Measurements from ENCODE around the gene THSD4.

THSD4 gene

GRCh38 chr15:71810256-71811035, 695.2 kb downstream of the THSD4 start, which contains the start of gene NR2E3:
Gene NR2E3, plus strand, starts transcription at chr15:71810554. Its CDS starts 190 bp downstream, at chr15:71810744.
- no peak for DNase-seq (ENCODE audit: low spot score)

- DNase-seq (ENCODE audit: low spot score): no peak
Observed at GRCh38 chr15:71811036-71811736, 695.9 kb downstream of the THSD4 start.

- no peak for DNase-seq (ENCODE audit: low spot score)
Observed at GRCh38 chr15:71811752-71812735, 696.8 kb downstream of the THSD4 start.

- DNase-seq (ENCODE audit: low spot score): no peak
Observed at GRCh38 chr15:71812966-71813722, 697.9 kb downstream of the THSD4 start.

DNA sequence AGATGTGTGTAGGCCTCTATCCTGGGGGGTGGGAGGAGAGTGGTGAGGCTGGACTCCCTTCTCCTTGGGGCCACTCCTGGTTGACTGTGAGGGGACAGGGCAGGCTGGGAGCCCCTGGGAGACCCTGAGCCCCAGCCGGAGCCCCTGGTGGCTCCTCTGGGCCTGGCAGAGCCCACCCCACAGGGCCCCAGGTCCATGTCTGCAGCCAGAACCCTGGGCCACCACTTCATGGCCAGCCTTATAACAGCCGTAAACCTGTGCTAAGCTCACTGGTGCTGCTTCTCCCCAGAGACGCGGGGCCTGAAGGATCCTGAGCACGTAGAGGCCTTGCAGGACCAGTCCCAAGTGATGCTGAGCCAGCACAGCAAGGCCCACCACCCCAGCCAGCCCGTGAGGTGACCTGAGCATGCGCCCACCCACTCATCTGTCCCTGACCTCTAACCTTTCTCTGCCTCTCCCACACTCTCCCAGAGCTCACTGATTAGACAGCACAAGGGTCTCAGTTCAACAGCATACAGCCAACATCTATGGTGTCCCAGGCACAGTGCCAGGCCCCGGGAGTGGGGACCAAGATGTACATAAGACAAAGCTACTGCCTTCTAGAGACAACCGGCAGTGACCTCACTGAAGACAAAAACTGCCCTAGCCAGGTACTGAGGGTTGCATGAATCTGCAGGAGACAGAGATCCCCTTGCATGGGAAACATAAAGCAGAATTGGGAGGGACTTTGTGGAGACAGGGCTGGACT, 698.6 kb downstream of the THSD4 start:
- no peak for DNase-seq (ENCODE audit: low spot score)

DNA sequence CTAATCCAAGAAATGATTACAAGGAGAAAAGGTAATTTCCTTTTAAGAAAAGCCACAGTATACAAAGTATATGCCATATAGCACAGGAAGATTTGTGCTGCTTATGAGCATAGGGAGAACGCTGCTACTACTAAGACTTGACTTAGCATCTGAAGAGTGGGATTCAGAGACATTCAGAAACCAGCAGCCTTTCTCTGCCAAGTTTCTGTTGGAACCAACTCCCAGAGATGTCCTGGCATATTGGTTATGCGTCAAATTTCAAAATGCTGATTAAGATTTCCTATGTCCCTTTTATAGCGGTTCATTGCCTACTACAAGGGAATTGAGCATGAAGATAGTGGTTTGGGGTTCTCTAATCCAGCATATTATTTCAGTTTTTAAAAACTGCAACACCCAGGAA, 700.0 kb downstream of the THSD4 start:
- no peak for DNase-seq (ENCODE audit: low spot score)

DNA sequence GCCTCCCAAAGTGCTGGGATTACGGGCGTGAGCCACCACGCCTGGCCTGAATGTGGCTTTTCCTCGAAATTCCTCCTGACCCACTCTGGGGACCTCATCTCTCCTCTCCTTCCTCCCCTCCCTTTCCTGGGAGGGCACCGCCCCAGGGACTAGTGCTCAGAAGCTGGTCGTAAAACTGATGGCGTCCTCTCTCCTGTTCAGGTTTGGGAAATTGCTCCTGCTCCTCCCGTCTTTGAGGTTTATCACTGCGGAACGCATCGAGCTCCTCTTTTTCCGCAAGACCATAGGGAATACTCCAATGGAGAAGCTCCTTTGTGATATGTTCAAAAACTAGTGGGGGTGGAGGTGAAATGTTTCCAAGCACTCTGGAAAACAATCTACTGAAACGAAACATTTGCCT, 702.1 kb downstream of the THSD4 start:
- no peak for DNase-seq (ENCODE audit: low spot score)

GRCh38 chr15:71820127-71820526, 704.9 kb downstream of the THSD4 start:
- DNase-seq (ENCODE audit: low spot score): no peak

DNA sequence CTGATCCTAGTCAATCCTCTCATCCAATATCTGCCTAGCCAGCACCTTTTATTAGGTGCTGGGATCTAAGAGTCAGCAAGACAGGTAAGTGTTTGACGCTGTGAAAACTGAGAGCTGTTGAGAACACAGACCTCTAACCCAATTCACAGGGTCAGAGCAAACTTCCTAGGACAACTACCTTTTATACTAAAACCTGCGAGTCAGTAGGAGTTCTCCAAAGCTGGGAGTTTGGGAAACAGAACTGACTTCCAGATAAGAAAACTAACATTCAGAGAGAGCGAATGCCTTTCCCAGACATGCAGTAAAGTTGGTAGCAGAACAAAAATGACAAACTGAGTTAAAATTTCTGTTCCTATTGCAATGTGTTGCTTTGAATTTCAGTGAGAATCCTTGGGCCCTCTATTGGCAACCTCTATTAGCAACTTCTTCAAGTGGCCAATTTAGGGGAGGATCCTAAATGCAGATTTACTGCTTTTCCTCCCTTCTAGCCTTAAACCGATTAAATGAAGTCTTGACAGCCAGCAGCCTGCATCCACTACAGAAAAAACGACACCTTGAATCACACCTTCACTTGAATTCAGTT, 706.4 kb downstream of the THSD4 start:
- DNase-seq (ENCODE audit: low spot score): no peak

DNA sequence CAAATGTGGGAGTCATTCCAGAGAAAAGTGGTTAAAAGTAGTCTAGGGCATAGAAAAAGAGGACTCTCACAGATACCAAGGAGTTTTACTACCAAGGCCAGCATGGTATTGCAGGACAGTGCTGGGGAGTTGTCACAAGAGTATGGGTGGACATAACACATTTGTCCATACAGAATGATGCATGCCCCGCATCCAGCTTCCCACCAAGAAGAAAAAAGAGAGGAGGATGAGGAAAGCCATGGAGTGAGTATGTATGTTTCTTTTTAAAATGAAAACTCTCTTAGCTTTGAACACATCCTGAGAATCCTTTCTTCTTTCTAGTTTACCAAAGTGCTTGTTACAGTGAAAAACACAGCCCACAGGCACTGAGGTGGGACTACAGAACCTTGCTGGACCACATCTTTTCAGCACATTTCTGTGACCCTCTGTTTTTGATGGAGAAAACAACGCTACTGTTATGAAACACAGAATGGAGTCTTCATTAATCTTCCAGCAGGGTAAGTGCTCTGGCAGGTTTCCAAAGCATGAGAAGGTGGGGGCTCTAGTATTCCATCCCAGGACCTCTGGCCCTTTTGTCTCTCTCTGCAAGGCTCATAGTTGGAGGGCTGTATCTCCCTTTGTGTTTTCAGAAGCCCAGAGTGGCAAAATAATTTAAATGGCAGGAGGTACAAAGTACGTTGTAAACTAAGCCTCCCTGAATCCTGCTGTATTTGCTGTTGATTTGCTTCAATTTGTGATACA, 707.8 kb downstream of the THSD4 start:
- no peak for DNase-seq (ENCODE audit: low spot score)

- no peak for DNase-seq (ENCODE audit: low spot score)
Observed at GRCh38 chr15:71823801-71824200, 708.5 kb downstream of the THSD4 start.

GRCh38 chr15:71825021-71825730, 709.9 kb downstream of the THSD4 start:
- DNase-seq (ENCODE audit: low spot score): no peak

DNA sequence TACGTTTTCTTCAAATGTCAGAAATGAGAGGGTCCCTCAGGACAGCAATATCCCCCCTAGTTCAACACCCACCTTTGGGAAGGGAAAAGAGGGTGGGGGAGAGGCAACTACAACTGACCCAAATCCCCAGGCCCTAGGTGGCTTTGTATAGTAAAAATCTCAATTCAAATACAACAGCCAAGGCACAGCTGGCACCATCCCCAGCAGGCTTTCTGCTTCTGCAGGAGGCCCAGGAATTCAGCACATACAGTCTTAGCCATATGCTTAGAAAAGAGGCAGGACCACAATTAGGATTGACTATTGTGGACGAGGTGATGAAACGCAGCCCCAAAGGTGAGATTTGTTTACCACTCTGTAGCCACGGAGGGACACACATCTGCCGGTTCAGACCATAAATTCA, 710.9 kb downstream of the THSD4 start:
- DNase-seq (ENCODE audit: low spot score): no peak

- no peak for DNase-seq (ENCODE audit: low spot score)
Observed at GRCh38 chr15:71830981-71831380, 715.7 kb downstream of the THSD4 start.
